Activated naive CD8-positive, alpha-beta T cell treated with anti-CD3 and anti-CD28 coated beads for 36 hours (primary cell): ENCODE measurements around the gene PPP1CC. TPM values are rescaled to one million over a fixed set of nuclear protein-coding genes. Genes with fewer than 3 reads are reported as not detected.
A peak's percentile ranks its signal among the peaks of the same experiment; 100 is the strongest.

Experiments
- DNase-seq: peaks from one replicate; pipeline ENCODE4 v3.0.0; 2021
- H3K27ac Mint-ChIP-seq: one replicate; pipeline ENCODE4 v1.8.0; 2022; ENCODE audit warnings: mild to moderate bottlenecking, moderate library complexity, mixed read lengths
- H3K27me3 Mint-ChIP-seq: one replicate; pipeline ENCODE4 v1.8.0; 2022; ENCODE audit warnings: mild to moderate bottlenecking, mixed read lengths
- H3K36me3 Mint-ChIP-seq: one replicate; pipeline ENCODE4 v1.8.0; 2021; ENCODE audit warnings: mild to moderate bottlenecking, mixed read lengths
- H3K4me1 Mint-ChIP-seq: one replicate; pipeline ENCODE4 v1.8.0; 2021; ENCODE audit warnings: mixed read lengths
- H3K4me3 Mint-ChIP-seq: one replicate; pipeline ENCODE4 v1.8.0; 2022; ENCODE audit warnings: mild to moderate bottlenecking, moderate library complexity, mixed read lengths
- H3K9me3 Mint-ChIP-seq: one replicate; pipeline ENCODE4 v1.8.0; 2022; ENCODE audit warnings: mixed read lengths
- total RNA-seq, 2 experiments: library from RNA; stranded (reverse); gene quantifications; one replicate each; pipeline ENCODE4 v1.2.3, GENCODE V29; 2021

Gene PPP1CC
- total RNA-seq, 2 experiments from 2014 or later, result 260 to 270 TPM

DNA sequence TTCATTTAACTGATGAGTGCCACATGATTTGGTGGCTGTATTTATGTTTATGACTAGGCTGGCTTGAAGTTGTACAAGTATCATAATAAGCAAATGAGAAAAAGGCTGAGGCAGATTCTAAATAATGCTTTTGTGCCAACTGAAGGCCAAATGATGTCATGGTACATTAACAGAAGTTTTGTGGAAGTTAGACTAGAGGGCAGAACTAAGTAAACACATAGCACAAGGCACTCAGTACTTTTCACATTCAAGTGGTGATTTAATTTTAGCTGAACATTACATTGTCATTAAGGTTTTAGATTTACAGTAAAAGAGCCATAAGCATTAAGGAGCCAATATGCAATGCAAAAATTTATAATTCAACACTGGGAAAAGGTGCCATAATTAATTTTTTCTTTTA is 21.1 kb downstream of the PPP1CC start:
- DNase-seq, result no peak
- no peak overlapping the region for H3K27ac Mint-ChIP-seq
- no peak overlapping the region for H3K4me3 Mint-ChIP-seq
- H3K4me1 Mint-ChIP-seq, result peaks cover 37% of the 10 kb centered on the region
- H3K9me3 Mint-ChIP-seq, result no peaks in the 10 kb centered on the region
- H3K27me3 Mint-ChIP-seq, result no peaks in the 10 kb centered on the region
- H3K36me3 Mint-ChIP-seq, result peaks cover 67% of the 10 kb centered on the region

DNA sequence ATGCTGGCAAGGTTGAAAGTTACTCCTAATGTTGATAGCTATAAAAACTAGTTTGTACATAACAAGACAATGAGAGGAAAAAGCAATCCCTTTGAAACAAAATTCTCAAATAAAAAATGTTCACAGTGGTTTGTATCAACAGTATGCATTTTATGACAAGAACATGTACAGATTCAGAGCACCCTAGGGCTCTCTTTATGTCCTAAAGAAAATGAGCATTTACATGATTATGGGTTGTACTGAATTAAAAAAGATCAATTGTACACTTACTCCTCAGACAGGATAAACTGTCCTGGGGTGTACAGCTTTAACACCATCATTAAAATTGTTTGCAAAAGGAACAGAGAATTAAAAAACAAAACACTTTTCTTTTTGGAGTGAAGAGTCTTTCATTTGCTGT is 22.2 kb downstream of the PPP1CC start:
- Mint-ChIP-seq H3K27me3 (no peaks in the 10 kb centered on the region), H3K9me3 (no peaks in the 10 kb centered on the region), H3K36me3 (peaks cover 61% of the 10 kb centered on the region), H3K27ac (no peak overlapping the region), H3K4me1 (peaks cover 28% of the 10 kb centered on the region), H3K4me3 (no peak overlapping the region)
- no peak for DNase-seq

DNA sequence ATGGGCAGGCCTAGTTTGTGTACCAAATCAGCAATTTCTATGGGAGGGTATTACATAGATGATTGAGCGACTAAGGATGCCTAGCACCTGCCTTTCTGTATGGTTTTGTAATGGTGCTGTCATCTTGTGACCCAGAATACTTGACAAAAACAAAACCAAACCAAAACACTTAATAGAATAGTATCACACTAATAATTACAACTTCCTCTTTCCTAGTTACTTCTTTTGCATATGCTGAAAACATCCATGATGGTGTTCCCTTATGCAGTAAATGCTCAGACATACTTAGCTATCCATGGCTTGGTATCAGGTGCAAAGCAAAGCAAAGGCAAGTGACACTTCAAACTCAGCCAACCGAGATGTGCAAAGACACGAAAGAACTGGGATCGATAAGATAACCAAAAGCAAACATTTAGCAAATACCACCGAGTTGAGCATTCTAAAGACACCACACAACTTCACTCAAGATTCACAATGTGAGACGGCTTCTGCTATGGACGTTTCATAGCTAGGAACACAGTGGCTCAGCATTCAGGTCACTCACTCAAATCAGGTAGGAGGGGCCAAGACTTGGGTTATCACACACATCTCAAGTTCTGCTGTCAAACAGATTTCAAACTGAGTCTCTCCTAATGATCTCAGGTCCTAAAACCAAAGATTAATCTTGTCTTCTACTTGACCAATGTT is 24.3 kb downstream of the PPP1CC start:
- peaks cover 18% of the 10 kb centered on the region for H3K4me1 Mint-ChIP-seq
- no peak overlapping the region for H3K4me3 Mint-ChIP-seq
- peak overlapping the region; percentile 17 for H3K27ac Mint-ChIP-seq
- DNase-seq, result no peak
- H3K9me3 Mint-ChIP-seq, result no peaks in the 10 kb centered on the region
- H3K36me3 Mint-ChIP-seq, result peaks cover 49% of the 10 kb centered on the region
- H3K27me3 Mint-ChIP-seq, result no peaks in the 10 kb centered on the region

DNA sequence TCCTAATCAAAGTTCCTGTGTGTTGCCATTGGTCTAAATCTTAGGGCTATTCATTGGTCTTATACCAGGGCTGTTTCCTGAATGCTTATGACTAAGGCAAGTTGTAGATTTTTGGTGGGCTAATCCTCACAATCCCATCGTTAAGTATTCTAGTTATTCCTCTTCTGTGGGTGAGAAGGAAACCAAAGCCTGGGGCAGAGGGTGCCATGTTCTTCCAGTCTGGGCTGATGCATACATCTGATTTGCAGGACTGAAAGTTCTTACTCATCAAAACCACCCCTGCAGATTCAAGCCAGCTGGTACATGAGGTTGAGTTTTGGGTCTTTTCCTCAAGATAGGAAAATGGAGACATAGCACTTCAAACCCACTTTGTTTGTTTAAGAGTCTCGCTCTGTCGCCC is 25.7 kb downstream of the PPP1CC start:
- Mint-ChIP-seq H3K9me3 (no peaks in the 10 kb centered on the region), H3K4me3 (no peak overlapping the region), H3K27me3 (no peaks in the 10 kb centered on the region), H3K36me3 (peaks cover 44% of the 10 kb centered on the region), H3K27ac (peak overlapping the region; percentile 51), H3K4me1 (peaks cover 18% of the 10 kb centered on the region)
- DNase-seq, result no peak

DNA sequence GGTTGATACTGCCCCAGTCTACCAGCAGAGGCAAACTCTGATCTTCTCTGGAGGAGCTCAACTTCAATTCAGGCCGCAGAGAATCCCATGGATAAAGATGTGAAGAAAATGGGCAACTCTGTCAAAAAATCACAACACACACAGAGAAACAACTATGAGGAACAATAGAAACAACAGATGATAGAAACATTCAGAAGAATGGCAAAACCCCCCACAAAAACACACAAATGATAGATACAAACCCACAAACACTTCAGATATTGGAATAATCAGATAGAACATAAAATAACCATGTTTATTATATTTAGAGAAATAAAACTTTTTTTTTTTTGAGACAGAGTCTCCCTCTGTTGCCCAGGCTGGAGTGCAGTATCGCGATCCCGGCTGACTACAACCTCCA is 33.8 kb downstream of the PPP1CC start:
- H3K4me3 Mint-ChIP-seq, result no peak overlapping the region
- no peaks in the 10 kb centered on the region for H3K27me3 Mint-ChIP-seq
- no peak overlapping the region for H3K27ac Mint-ChIP-seq
- H3K36me3 Mint-ChIP-seq, result no peaks in the 10 kb centered on the region
- peaks cover 1% of the 10 kb centered on the region for H3K4me1 Mint-ChIP-seq
- no peaks in the 10 kb centered on the region for H3K9me3 Mint-ChIP-seq
- no peak for DNase-seq

DNA sequence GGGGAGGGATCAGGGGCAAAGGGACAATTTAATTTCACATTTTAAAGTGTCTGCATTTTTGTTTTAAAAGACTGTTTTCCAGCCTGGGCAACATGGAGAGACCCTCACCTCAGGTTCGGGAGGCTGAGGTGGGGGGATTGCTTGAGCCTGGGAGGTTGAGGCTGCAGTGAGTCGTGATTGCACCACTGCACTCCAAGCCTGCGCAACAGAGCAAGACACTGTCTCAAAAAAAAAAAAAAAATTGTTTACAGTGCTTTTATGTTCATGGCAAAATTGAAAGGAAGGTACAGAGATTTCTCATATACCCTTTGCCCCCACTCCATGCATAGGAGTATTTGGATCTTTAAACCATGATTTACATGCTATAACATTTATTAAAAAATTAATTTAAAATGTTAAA is 37.4 kb downstream of the PPP1CC start:
- H3K36me3 Mint-ChIP-seq, result no peaks in the 10 kb centered on the region
- H3K9me3 Mint-ChIP-seq, result no peaks in the 10 kb centered on the region
- H3K27me3 Mint-ChIP-seq, result no peaks in the 10 kb centered on the region
- DNase-seq, result no peak
- H3K4me1 Mint-ChIP-seq, result peaks cover 1% of the 10 kb centered on the region
- H3K27ac Mint-ChIP-seq, result no peak overlapping the region
- no peak overlapping the region for H3K4me3 Mint-ChIP-seq

DNA sequence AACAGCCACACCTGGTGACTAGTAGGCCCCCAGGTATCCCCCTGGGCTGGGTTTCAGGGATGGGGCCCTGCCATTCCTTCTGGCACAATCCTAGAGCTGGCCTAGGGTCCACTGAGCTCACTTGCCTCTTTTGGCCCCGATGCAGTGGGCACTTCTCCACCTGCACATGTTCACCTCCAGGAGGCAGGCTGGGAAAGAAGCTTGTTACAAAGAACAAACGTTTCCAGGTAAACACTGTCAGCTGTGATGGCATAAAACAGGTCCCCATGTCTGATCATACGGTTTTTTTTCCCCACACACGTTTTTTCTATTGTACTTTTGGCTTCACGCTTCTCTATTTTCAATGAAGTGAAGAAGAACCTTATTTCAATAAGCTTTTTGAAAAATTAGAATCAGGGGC is 37.9 kb downstream of the PPP1CC start:
- H3K4me1 Mint-ChIP-seq, result peaks cover 1% of the 10 kb centered on the region
- no peak for DNase-seq
- H3K36me3 Mint-ChIP-seq, result no peaks in the 10 kb centered on the region
- no peaks in the 10 kb centered on the region for H3K9me3 Mint-ChIP-seq
- no peak overlapping the region for H3K4me3 Mint-ChIP-seq
- H3K27me3 Mint-ChIP-seq, result no peaks in the 10 kb centered on the region
- no peak overlapping the region for H3K27ac Mint-ChIP-seq

DNA sequence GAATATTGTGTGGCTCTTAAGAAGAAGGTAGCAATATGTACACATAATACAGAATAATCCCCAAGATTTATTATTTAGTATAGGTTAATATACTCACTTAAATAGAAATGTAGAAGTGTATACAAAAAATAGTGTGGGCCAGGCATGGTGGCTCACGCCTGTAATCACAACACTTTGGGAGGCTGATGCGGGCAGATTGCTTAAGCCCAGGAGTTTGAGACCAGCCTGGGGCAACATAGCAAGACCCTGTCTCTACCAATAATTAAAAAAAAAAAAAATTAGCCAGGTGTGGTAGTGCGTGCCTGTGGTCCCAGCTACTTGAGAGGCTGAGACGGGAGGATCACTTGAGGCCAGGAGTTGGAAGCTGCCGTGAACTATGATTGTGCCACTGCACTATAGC is 38.5 kb downstream of the PPP1CC start:
- Mint-ChIP-seq H3K36me3 (no peaks in the 10 kb centered on the region), H3K9me3 (no peaks in the 10 kb centered on the region), H3K27me3 (no peaks in the 10 kb centered on the region), H3K4me3 (no peak overlapping the region), H3K27ac (no peak overlapping the region), H3K4me1 (peaks cover 1% of the 10 kb centered on the region)
- no peak for DNase-seq

DNA sequence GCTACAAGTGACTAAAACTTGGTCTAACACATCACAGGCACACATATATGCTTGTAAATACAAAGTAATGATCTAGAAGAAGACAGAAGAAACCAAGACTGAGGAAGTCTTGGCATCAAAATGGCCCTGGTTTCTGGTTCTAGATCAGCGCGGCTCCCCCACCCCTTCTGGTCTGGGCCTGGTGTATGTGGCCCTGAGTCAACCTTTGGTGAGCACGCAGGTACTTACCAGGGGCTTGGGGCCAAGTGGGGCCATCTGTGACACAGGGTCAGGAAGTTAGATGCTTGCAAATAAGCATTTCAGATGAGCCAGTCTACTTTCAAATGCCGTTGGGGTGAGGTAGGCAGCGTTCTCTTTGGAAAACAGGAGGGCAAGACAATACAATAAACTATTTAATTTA is 40.6 kb downstream of the PPP1CC start:
- Mint-ChIP-seq H3K36me3 (no peaks in the 10 kb centered on the region), H3K4me3 (no peak overlapping the region), H3K27me3 (no peaks in the 10 kb centered on the region), H3K9me3 (no peaks in the 10 kb centered on the region), H3K4me1 (peaks cover 12% of the 10 kb centered on the region), H3K27ac (no peak overlapping the region)
- DNase-seq, result no peak

DNA sequence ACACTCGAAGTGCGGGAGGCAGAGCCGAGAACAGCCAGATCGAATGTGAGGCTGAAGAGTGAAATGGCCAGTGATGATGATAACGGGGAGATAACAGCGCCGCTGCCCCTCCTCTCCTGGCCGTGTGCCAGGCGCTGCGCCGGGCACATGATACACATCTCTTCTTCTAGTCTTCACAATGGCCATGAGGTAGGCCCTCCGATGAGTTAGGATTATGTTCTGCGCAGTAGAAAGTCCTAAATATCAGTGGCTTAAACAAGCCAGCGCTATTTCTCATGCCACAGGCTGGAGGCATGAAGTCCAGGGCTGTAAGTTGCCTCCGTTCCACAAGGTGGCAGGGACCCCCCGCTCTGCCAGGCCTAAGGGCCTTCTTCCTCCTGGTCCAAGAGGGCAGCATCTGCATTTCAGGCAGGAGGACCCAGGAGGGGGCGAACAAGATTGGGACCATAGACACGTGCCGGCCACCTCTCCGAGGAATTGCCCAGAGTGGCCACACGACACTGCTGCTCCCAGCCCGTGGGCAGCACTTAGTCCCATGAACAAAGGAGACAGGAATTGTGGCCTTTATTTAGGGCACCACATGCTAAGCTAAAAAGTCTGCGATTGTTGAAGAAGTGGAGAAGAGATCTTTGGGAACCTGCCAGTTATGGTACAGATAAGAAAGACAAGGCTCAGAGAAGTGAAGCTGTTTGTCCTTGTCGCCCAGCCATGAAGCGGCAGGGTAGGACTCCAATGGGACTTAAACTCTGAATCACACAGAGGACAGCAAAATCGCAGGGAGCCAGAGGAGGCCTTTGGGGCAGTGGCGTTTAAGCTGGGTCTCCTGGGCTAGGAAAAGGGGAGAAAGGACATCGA is 42.9 kb downstream of the PPP1CC start:
- Mint-ChIP-seq H3K36me3 (no peaks in the 10 kb centered on the region), H3K27me3 (no peaks in the 10 kb centered on the region), H3K4me1 (peaks cover 13% of the 10 kb centered on the region), H3K27ac (no peak overlapping the region), H3K9me3 (no peaks in the 10 kb centered on the region), H3K4me3 (no peak overlapping the region)
- DNase-seq, result no peak

DNA sequence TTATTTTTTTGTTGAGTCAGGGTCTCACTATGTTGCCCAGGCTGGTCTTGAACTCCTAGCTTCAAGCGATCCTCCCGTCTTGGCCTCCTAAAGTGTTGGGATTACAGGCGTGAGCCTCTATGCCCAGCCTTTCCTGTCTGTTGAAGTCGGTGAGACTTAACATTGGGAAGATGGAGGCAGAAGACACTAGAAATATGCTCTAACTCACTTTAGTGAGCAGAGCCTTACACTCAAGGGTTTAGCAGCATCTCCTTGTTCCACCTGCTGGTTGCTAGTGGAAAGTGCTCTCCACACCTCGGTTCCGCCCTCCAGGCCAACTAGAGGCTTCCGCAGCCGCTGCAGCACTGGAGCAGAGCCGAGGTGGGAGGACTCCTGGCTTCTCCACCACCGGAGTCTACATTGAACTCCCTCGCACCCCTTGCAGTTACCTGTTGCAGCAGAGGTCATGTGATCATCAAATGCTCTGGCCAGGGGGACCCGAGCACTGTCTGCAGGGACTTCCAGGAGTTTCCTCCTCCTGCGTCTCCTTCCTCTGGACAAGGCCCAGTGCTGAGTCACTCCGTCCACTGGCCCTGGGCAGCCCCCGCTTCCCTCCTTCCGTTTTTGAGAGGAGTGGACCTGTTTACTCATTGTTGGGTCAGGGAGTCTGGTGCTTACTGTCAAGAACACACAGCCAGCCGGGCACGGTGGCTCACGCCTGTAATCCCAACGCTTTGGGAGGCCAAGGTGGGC is 44.4 kb downstream of the PPP1CC start:
- no peak overlapping the region for H3K4me3 Mint-ChIP-seq
- no peaks in the 10 kb centered on the region for H3K27me3 Mint-ChIP-seq
- H3K36me3 Mint-ChIP-seq, result no peaks in the 10 kb centered on the region
- DNase-seq, result peak; percentile 82
- H3K9me3 Mint-ChIP-seq, result no peaks in the 10 kb centered on the region
- H3K27ac Mint-ChIP-seq, result peak overlapping the region; percentile 89
- peaks cover 19% of the 10 kb centered on the region for H3K4me1 Mint-ChIP-seq

DNA sequence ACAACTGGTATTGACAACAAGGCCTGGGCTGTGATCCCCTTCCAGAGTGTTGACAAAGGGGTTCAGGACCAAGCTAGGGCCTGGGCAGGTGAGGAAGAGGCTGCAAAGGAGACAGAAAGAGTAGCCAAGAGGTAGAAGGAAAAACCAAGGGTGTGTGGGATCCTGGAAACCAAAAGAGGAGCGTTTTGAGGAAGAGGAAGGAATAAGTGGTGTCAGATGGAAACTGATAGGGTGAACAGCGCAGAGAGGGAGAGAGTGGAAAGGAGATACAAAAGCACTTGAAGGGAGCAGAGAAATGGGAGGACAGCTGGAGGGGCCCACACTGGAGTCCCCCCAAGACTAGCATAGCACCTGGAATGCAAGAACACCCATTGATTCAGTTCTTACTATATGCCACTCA is 45.5 kb downstream of the PPP1CC start:
- Mint-ChIP-seq H3K4me3 (no peak overlapping the region), H3K27ac (no peak overlapping the region), H3K36me3 (no peaks in the 10 kb centered on the region), H3K9me3 (no peaks in the 10 kb centered on the region), H3K27me3 (no peaks in the 10 kb centered on the region), H3K4me1 (peaks cover 19% of the 10 kb centered on the region)
- DNase-seq, result no peak

DNA sequence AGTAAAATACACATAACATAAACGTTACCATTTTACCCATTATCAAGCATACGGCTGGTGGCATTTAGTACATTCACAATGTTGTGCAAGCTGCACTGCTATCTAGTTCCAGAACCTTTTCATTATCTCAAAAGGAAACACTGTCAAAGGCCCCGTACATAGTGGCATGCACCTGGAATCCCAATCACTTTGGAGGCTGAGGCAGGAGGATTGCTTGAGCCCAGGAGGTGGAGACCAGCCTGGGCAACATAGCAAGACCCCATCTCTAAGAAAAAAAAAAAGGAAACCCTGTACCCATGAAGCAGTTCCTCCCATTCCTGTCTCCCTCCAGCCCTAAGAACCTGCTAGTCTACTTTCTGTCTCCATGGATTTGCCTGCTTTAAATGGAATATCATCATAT is 46.4 kb downstream of the PPP1CC start:
- Mint-ChIP-seq H3K27ac (no peak overlapping the region), H3K4me1 (peaks cover 19% of the 10 kb centered on the region), H3K4me3 (no peak overlapping the region), H3K27me3 (no peaks in the 10 kb centered on the region), H3K36me3 (no peaks in the 10 kb centered on the region), H3K9me3 (no peaks in the 10 kb centered on the region)
- DNase-seq, result no peak

DNA sequence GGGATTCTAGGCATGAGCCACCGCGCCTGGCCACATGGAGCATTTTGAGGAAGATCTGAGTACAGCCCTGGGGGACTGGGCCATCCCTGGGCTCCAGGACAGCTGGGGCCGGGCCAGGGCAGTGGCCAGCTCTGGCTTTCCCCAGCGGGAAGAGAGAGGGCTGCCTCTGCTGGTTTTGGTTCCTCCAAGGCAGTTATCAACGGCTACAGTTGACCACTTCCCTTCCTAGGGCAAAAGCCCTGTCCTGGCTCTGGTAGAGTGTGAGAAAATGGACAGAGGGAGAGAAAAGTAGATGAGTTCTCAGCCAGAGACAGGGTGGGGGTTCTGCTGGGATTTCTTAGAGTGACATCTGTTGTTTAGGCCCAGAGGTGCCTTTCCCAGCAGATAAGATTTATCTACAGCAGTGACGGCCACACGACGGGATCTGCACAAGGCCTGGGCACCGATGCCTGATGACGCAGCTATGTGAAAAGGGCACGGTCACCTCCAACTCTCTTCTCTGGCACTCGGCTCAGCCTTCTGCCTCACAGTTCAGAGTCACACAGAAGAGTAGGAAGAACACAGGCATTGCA is 48.3 kb downstream of the PPP1CC start:
- Mint-ChIP-seq H3K27me3 (no peaks in the 10 kb centered on the region), H3K9me3 (no peaks in the 10 kb centered on the region), H3K27ac (no peak overlapping the region), H3K4me3 (no peak overlapping the region), H3K4me1 (peaks cover 29% of the 10 kb centered on the region), H3K36me3 (no peaks in the 10 kb centered on the region)
- DNase-seq, result no peak

DNA sequence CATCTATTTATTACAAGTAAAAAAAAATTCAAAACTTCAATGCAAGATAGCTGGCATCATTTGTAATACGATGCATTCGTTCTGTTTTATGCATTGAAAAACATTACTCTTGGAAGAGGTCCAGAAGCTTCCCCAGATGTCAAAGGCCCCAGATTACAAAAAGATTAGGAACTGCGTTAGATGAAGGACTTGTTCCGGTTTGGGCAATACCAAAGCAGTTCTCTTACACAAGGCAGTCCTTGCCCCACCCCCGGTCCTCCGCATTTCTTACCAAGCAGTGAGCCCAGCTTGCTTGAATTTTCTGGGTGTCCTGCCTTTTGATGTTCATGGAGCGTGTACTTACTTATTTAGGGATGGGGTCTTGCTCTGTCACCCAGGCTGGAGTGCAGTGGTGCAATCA is 49.0 kb downstream of the PPP1CC start:
- H3K27ac Mint-ChIP-seq, result no peak overlapping the region
- H3K36me3 Mint-ChIP-seq, result no peaks in the 10 kb centered on the region
- H3K9me3 Mint-ChIP-seq, result no peaks in the 10 kb centered on the region
- H3K4me1 Mint-ChIP-seq, result peaks cover 29% of the 10 kb centered on the region
- no peak for DNase-seq
- H3K4me3 Mint-ChIP-seq, result no peak overlapping the region
- H3K27me3 Mint-ChIP-seq, result no peaks in the 10 kb centered on the region
